Cardiac septum (tissue), 1 donor: ENCODE data around the gene CDK12. TPM values are rescaled to one million over a fixed set of nuclear protein-coding genes. Genes with fewer than 3 reads are reported as not detected.
"Not testable (repeated sequence)": the region's sequence is repeated elsewhere in the genome, so short reads cannot be mapped to it uniquely, and the experiment has no call there.

ENCODE experiments used
- DNase-seq: peaks from one replicate; pipeline ENCODE4 v3.0.0-alpha.2; 2020; ENCODE audit warnings: low spot score
- intact Hi-C: fragments of 100-400 bp; cut with DNase I; formaldehyde crosslinking; loops from one replicate; pipeline ENCODE4 v1.14.0; 2022
- total RNA-seq: library from RNA; stranded (reverse); fragmentation: NEBNext Ultra II Directional; extraction: Animal tissue kit (Norgen Biotek cat#: 25700); gene quantifications from one replicate; pipeline ENCODE4 v1.2.1, GENCODE V29; 2021
- donor health status: DM: no; HTN: no; CAD: no.

Gene CDK12
- total RNA-seq, 1 donor from 2014 or later, result 29.1 TPM

DNA sequence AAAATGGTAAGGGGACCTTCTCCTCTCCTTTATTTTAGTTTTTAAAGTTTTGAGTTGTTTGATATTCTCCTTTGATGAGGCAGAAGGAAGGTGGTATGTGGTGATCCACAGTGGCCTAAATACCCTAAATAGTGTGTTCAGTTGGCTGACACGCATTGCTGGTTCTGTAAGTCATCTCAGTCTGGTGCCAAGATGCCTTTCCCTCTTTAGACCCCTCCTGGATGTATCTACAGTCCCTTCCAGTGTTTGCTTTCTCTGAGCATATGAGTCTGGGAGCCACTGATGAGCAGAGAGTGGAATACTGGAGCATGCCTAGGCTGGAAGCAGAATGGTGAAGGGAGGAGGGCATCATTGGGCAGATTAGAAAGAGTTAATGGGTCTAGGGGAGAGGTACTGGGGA lies 81.9 kb downstream of the CDK12 start:
- intact Hi-C loops, result no loop called here
- no peak for DNase-seq

DNA sequence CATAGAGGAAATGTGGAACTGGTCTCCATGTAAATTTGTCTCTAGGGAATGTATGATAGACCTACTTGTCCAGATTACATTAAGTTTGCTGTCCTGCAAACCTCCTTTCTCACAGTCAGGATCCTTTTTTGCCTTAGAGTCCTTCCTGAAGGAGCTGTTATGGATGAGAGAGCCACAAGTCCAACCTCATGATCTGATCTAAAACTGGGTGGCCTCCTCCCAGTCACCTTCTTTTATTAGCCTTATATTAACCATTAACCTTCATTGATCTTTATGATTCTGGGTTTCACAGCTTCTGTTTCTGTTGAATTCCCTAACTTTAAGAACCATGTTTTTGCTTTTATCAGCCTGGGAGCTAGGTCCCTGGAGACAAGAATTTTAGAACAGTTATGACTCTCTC lies 82.4 kb downstream of the CDK12 start:
- intact Hi-C loops, result no loop called here
- DNase-seq, result no peak

DNA sequence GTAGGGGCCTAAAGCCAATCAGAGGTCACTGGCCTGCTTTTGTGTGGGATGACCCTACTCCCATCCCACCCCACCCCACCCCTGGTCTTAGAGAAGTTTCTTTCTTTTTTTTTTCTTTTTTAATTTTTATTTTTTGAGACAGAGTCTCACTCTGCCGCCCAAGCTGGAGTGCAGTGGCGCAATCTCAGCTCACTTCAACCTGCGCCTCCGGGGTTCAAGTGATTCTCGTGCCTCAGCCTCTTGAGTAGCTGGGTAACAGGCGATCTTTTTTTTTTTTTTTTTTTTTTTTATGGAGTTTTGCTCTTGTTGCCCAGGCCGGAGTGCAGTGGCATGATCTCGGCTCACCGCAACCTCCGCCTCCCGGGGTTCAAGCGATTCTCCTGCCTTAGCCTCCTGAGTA lies 83.1 kb downstream of the CDK12 start:
- DNase-seq, intact Hi-C loops: not testable (repeated sequence)

DNA sequence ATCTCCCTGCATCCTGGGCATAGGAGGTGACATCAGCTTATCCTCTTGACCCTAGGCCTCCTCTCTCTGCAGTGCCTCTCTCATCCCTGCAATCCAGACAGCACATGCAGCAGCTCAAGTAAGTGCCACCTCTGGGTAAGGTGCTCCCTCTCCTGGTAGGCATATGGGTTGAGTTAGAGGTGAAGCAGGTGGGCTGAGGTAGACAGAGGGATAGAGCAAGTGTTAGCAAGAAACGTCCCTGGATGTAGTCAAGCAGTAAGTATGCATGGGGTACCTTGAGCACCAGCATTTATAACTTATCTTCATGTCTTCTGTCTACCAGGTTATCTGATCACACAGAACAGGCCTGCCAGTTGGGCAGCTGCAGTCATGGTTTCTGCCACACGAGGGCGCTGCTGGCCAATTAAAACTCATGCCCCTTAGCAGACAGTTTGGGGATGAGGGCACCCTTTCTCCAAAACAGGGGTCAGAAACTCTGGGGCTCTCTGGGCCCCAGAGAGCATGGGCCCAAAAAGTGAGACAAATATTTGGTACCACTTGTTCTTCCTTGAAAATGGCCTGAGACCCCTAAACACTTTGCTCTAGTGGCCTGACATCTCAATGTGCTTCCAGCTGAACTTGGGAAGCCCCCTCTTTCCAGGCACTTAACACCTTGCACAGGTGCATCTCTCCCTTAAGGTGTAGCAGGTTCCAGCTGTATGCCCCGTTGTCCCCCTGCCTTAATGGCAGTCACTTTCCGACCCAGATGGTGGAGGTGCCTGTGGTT lies 86.6 kb downstream of the CDK12 start:
- DNase-seq, result peak; percentile 83
- intact Hi-C loops, result loop anchor here (1.0 to 5.0 kb wide), 2 partner anchors 74 to 204 kb away; no protein-coding TSS in a partner anchor

DNA sequence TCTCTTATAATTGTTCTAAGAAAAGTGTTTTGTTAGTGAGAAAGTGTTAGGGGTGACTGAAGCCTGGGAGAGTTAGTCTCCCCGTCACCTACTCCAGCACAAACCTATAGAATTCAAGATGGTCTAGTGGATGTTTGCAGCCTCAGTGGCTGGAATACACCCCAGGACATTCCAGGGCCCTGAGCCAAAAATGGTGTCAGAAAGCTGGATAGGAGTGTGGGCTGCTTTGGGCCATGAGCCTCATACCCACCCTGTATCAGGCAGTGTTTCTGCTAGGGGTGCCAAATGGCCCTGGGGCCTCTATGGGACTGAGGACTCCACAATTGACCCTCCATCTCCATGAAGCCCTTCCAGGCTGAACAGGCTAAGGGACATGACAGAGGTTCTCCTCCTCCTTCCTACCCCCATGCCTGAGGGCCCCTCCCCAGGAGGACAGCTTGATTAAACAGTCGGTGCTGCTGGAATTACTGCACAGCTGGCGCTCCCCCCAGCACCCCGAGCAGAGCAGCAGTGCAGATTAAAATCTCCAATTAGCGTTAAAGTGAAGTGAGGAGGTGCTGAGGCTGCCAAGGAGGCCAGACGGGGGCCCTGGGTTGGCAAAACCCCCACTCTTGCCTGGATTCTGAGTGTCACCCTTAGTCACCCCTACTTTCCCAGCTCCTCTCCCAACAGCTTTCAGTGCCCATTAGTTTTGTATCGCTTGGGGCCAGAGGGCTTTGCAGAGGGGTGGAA lies 87.4 kb downstream of the CDK12 start:
- intact Hi-C loops, result loop anchor here (5.0 kb wide), 1 partner anchor 204 kb away; no protein-coding TSS in a partner anchor
- DNase-seq, result no peak

DNA sequence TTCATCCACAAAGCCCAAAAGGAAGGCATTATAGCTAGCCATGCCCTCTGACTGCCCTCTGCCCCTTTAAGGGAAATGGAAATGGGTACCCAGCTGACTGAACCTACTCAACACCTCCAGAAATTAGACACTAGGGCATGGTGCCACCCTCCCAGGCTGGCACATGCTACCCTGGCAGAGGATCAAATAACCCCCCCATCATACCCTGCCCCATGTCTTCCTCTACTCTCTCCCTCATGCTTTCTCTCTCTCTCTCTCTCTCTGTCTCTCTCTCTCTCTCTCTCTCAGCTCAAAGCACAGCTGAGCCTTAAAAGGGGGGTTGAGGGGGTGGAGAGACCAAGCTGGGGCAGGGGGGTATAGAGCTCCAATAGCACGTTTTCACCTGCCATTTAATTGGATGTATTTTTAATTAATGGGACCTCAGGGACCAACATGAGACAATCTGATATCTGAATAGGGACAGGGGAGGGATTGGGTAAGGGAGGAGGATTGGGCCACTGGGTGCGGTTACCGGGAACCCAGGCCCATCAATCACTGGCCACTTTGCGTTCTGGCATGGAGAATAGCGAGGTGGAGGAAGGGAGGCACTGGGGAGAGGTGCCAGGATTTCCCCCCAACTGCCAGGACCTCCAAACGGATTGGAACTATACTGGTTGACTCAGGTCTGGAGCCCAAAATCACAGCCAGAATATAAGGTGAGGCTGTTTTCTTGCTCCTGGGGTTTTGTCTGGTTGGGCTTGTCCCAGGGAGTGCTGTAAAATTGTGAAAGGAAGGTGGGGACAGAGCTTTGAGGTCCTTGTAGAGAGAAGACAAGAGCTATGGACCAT lies 88.7 kb downstream of the CDK12 start:
- intact Hi-C loops, result loop anchor here (5.0 kb wide), 1 partner anchor 202 kb away; no protein-coding TSS in a partner anchor
- DNase-seq, result no peak

DNA sequence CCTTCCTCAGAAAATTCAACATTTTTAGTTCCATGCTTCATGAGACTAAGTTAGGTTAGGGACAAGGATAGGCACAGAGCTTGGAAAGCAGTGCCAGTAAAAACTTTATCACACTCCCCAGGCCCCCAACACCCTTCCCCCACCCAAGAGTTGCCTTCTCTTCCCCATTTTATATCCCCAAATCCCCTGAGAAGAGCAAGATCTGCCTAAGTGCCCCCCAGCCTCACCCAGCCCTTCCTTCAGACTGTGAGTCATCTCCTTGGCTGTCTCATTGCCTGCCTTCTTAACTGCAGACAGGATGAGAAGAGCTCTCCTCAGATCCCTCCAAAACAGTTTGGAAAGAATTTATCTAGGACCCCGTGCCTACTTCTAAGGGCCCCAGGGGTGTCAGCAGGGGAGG lies 90.6 kb downstream of the CDK12 start:
- no peak for DNase-seq
- intact Hi-C loops, result no loop called here

DNA sequence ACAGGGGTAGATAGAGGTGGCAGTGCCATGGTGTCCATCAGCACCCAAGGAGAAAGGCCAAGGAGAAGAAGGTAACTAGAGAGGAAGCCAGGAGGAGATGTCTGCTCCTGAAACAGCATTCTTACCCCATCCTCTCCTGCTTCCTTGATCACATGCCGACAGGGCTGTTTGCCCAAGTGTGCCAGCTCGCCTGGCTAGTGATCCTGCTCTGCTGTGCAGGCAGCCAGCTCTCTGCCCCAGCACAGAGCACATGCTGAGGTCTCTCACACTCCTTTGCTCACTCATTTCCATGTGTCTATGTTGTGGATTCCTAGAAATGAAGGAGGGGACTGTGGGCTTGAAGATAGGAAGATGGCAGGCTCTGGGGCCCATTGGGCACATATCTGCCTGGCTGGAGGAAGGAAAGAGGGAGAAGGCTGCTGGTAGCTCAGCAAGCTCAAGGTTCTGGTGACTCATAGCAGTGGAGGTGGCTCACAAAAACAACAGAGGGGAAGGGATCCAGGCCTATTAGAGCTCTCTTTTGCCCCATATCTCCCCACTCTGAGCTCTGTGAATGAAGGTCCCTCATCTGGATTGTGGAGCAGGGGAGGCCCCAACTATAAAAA lies 92.2 kb downstream of the CDK12 start:
- intact Hi-C loops, result no loop called here
- DNase-seq, result no peak

DNA sequence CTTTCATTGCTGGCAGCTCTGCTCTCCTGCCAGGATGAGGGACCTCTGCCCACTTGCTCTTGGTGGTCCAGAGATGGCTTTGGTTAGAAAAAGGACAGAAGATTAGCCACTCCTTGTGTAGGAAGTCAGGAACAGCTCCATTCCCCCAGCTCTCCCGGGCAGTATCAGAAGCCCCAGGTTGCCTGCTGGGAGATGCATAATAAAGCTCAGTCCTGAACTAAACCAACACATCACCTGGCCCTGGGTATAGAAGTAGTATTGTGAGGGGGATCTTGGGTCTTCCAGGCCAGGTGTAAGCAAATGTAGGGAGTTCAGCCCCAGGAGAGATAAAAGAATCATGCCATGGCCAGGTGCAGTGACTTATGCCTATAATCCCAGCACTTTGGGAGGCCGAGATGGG lies 94.1 kb downstream of the CDK12 start:
- intact Hi-C loops, result no loop called here
- DNase-seq, result no peak

DNA sequence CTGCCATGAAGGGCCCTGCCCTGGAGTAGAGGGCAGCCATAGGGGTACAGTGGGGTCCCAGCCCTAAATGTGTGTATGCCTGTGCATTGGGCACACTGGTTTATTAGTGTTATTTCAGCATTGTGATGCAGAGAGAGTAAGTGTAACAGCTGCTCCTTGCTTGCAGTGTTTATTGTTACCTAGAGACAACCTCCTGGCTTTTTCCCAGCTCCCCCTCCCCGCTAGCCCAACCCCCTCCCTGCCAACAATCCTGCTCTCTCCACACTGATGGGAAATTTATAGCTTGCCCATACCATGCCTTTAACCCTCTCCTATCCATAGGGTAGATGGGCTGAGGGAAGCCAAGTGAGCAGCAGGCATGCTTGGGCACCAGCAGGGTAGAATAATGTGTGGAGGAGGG lies 95.1 kb downstream of the CDK12 start:
- DNase-seq, result no peak

DNA sequence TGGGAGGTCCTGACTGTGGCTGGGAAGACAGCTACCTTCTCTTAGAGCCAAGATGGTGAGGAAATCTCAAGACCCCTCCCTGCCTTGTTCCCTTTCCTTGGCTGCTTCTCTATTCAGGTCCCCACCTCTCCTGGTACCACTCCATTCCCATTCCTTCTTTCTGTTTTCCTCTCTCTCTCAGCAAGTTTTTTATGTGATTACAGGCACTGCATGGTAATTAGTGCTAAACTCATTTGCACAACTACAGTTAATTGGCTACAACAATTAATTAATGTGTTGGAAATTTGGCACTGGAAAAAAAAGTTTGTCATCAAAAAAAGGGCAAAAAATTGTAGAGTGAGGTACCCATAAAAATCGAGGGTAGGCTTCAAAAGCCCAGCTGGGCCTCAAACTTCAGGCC lies 101.1 kb downstream of the CDK12 start:
- intact Hi-C loops, result no loop called here
- DNase-seq, result no peak

More for the DNA sequence above, 95.1 kb downstream of the CDK12 start:
- intact Hi-C loops, result no loop called here

DNA sequence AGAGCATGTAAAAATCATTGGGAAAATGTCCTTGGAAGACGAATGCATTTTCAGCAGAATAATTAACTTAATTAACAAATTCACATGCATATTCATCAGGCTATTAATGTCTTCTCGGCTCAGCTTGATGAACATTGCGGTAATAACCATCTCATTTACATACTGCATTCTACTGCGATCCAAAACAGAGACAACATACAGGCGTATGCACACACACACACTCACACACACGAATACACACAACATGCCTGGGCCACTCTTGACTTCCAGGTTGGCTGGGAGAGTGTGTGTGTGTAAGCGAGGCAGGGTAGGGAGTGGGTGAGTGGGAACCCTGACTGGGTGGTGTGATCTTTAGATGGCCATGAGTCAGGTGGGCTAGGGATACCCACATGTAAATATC lies 101.7 kb downstream of the CDK12 start:
- no peak for DNase-seq
- intact Hi-C loops, result no loop called here

DNA sequence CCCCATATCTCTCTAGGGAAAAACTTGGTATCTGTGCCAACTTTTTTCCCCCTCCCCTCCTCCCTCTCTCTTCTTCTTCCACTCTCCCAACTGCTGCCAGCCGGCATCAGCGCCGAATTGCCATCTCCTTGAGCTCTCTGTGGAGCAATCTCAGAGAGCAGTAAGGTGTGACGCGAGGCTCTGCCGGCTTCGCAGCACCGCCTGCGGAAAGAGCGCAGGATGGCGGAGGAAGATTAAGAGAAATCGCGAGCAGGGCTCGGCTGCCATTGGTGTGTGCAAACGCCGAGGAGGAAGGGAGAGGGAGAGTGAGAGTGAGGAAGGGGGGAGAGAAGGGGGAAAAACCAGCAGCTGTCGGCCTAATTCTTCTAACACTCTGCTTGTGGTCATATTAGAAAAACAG lies 102.2 kb downstream of the CDK12 start:
- intact Hi-C loops, result no loop called here
- no peak for DNase-seq

DNA sequence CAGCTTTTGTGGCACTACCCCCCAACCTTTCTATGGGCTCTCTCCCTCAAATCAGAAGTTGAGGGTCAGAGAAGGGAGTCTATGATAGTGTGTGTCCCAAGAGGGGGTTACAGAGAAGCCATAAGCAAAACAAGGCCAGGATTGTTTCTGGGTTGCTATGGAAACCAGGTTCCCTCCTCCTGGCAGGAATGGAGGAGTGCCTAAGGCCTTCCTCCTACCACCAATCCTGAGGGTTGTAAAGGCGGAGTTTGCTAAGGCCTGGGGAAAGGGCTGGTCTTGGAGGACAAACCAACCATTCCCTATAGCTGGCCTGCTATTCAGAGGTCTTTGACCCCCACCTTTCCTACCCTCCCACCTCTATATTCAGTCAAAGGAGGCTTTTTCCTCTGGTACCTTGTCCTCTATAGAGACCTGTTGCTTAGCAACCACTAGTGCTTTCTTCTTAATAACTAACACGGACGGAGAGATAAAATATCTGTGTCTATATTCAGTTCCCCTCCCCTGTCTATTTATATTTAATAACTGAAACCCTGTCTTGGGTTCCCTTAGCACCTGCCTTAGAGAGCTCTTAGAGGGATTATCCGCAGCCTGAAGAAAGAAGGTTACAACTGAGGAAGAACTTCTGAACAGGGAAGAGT lies 103.0 kb downstream of the CDK12 start:
- no peak for DNase-seq
- intact Hi-C loops, result no loop called here

DNA sequence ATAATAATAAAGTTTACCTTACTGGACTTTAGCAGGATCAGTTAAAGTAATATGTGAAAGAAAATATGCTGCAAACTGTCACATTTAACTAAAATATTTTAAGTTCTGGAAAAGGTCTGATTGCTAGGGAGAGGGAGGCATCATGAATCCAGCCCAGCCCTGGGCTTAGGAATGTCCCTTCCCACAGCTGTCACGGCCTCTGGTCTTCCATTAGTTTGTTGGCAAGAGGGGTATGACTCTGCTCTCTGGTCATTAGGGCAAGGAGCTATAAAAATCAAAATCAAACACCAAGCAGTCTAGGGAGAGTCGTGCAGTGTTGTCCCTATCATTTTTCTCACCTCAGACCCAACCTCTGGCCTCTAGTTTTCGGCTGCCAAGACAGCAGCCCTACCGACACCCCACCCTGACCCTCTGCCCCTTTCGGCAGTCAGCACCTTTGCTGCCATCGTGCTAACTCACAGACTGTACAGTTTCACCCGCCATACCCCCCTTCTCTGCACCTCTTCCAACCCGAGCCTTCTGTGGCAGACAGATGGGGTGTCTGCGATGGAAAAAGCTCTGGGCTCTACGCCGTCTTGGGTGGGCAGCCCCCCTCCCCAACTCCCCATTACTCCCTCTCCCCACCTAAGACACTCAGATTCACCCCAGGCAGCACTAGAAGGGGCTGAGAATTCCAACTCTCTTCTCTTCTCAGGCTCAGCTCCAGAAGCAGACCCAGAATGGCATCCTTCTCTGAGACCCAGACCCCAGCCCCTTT lies 105.0 kb downstream of the CDK12 start:
- no peak for DNase-seq
- intact Hi-C loops, result no loop called here

DNA sequence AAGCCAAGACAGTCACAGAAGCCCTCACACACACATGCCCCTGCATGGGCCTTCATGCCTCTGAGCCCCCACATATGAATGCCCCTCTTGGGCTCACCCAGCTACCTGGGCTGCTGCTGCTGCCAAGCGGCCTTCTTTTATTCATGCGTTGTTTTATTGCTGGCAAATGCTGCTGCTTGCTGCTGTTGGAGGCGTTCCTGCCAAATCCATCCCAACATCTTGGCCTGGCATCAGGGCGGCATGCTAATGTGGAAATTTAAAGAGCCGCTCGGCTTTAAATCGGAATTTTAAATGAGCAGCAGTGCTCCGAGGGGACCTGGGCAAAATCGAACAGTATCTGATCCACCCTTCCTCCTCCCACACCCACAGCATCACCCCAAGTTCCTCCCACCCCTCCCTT lies 107.4 kb downstream of the CDK12 start:
- intact Hi-C loops, result no loop called here
- DNase-seq, result no peak

DNA sequence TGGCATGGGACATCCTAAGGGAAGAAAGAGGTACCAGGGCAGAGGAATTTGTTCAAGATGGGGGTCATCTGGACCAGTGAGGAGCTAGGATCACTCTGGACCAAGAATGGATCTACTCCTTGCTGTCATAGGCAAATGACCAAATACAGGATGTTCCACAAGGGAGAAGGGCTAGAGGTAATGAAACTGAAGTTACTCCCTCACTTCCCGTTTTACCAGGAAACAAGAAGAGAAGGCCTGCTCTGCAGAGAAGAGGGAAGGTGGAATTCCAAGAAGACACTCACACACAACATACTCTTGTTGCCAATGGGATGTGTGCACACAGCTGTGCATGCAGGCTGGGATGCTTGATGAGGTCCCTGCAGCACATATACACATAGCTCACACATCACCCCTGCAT lies 107.8 kb downstream of the CDK12 start:
- intact Hi-C loops, result no loop called here
- DNase-seq, result no peak

DNA sequence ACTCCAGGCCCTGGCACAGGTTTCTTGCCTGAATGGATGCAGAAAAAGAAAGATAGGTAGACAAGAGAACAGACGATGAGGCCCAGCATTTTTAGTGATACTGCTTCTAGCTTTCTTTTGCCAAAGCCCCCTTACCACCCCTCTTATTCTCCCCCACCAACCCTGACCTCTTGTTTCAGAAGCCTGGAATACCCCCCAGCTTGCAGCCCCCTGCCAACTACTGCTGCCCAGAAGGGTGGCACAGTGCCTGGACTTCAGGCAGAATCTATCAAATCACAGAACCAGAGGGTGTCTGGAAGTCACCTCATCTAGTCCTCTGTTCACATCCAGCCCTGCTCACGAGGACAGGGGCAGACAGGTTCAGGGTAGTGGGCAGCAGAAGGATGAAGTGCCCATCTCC lies 110.8 kb downstream of the CDK12 start:
- DNase-seq, result no peak
- intact Hi-C loops, result loop anchor here (5.0 kb wide), 1 partner anchor 45 kb away; no protein-coding TSS in a partner anchor
